Neural cell (in vitro differentiated cells): Measurements from ENCODE around the gene CHKB.

Source experiments
- EZH2 ChIP-seq: fragments of 200-600, 300-800 bp; shearing (Covaris generic), sonication (generic); IDR thresholded peaks from 2 replicates; pipeline ENCODE4 v1.6.1; 2014; ENCODE audit warnings: antibody characterized with exemption, low read length, borderline replicate concordance, mild to moderate bottlenecking; ENCODE audit not compliant: insufficient read depth, poor library complexity, severe bottlenecking
- RAD21 ChIP-seq: fragments of 450-650 bp; conservative IDR thresholded peaks from 2 replicates; pipeline ENCODE4 v1.6.1; 2014; ENCODE audit warnings: antibody characterized with exemption, mild to moderate bottlenecking, moderate library complexity
- SMC3 ChIP-seq: fragments of 450-650 bp; conservative IDR thresholded peaks from 2 replicates; pipeline ENCODE4 v1.6.1; 2014; ENCODE audit warnings: antibody characterized with exemption, mild to moderate bottlenecking, moderate library complexity; ENCODE audit not compliant: poor library complexity
- TF ChIP-seq, protein P1 (sequence below): fragments of 450-650 bp; IDR thresholded peaks from 2 replicates; pipeline ENCODE4 v1.5.1; 2014; ENCODE audit warnings: antibody characterized with exemption, mild to moderate bottlenecking, moderate library complexity; ENCODE audit not compliant: poor library complexity, severe bottlenecking

DNA sequence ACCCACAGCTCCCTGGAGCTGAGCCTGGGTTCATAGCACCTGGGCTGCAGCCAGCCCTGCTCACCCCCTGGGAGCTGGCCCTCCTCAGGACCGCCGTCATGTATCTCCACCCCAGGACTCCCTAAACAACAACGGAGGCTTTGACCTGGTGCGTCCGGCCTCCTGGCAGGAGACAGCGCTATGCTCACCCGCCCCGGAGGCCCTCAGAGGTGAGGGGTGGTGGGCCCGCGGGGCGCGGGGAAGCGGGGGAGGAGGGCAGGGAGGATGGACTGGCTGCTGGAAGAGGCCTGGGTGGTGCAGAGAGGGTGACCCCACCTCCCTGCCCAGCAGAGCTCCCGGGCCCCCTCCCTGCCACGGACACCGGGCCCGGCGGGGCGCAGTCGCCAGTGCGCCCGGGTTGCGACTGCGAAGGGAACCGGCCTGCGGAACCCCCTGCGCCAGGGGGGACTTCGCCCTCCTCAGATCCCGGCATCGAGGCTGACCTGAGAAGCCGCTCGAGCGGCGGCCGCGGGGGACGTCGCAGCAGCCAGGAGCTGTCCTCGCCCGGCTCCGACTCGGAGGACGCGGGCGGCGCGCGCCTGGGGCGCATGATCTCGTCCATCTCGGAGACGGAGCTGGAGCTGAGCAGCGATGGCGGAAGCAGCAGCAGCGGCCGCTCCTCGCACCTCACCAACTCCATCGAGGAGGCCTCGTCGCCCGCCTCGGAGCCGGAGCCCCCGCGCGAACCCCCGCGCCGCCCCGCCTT lies 21.0 kb upstream of the CHKB start:
- no peak for TF ChIP-seq EZH2
- TF ChIP-seq SMC3, result no peak
- TF ChIP-seq, protein P1, sequence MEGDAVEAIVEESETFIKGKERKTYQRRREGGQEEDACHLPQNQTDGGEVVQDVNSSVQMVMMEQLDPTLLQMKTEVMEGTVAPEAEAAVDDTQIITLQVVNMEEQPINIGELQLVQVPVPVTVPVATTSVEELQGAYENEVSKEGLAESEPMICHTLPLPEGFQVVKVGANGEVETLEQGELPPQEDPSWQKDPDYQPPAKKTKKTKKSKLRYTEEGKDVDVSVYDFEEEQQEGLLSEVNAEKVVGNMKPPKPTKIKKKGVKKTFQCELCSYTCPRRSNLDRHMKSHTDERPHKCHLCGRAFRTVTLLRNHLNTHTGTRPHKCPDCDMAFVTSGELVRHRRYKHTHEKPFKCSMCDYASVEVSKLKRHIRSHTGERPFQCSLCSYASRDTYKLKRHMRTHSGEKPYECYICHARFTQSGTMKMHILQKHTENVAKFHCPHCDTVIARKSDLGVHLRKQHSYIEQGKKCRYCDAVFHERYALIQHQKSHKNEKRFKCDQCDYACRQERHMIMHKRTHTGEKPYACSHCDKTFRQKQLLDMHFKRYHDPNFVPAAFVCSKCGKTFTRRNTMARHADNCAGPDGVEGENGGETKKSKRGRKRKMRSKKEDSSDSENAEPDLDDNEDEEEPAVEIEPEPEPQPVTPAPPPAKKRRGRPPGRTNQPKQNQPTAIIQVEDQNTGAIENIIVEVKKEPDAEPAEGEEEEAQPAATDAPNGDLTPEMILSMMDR, result no peak
- no peak for TF ChIP-seq RAD21
